ENCODE data around the gene TLNRD1. TPM values are rescaled to one million over a fixed set of nuclear protein-coding genes. Genes with fewer than 3 reads are reported as not detected.
A peak's percentile ranks its signal among the peaks of the same experiment; 100 is the strongest.

Gene TLNRD1
- total RNA-seq, 1 experiment from 2014 or later = 19.3 TPM

DNA sequence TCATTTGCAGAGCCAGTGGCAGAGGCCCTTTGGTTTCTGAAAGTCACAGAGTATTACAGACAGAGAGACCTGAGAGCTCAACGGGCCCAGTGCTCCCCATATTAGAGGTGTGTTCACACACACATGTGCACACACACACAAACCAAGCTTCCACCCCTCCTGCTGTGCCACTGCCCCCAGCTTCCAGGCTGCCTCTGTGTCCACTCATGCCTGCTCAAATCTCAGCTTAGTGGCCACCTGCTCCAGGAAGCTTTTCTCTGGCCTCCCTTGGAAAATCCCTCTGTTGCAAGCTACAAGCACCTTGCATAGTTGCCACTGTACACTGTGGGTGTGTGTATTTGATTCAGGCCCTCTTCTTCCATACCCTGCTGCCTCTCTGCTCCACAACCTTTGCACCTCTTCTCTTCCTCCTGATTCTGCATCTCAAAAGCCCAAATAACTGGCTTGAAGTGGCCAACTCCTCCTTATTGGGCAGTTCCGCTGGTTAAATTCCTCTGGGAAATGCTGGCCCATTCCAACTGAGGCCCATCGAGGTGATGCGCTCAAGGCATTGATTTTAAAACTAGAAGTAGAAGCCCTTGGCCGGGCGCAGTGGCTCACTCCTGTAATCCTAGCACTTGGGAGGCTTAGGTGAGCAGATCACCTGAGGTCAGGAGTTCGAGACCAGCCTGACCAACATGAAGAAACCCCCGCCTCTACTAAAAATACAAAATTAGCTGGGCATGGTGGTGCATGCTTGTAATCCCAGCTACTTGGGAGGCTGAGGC lies 34.1 kb upstream of the TLNRD1 start:
- WGBS (ENCODE audit: extremely low coverage, insufficient read length, low lambda C conversion rate) = no CpG with 5 or more reads among the region's 8 CpGs

More for the DNA sequence above, 34.1 kb upstream of the TLNRD1 start:
- H3K27ac ChIP-seq (ENCODE audit: insufficient read length, low read depth, low read length) = no peak overlapping the region
- H4K8ac ChIP-seq (replicated peaks; ENCODE audit: insufficient read length, low read depth, low read length) = no peak overlapping the region
- Mint-ChIP-seq H3K27me3 (ENCODE audit: low read depth) (no peaks in the 10 kb centered on the region; the same call in 1 of the 2 replicates), H3K4me1 (peaks cover 42 to 46% of the 10 kb centered on the region in 2 experiments), H3K27ac (peak overlapping the region; percentile 44 to 80 (median 76)), H3K9me3 (peaks cover 10 to 16% of the 10 kb centered on the region in 2 experiments), H3K36me3 (ENCODE audit: insufficient read depth in 1 of 3, low read depth in 3 of 3) (peaks cover 21 to 35% (median 33%) of the 10 kb centered on the region in 3 experiments), H3K4me3 (no peak overlapping the region)
- H3K79me2 ChIP-seq (ENCODE audit: insufficient read depth, low read length) = no peaks in the 10 kb centered on the region
- no peak overlapping the region for H3K9ac ChIP-seq (ENCODE audit: extremely low read depth, insufficient read length, low read length)
- H2BK15ac ChIP-seq (ENCODE audit: low read depth, low read length) = no peak overlapping the region
- peaks cover 15% of the 10 kb centered on the region for H3K4me1 ChIP-seq (ENCODE audit: insufficient read depth, low read length)
- no peak overlapping the region for H2BK5ac ChIP-seq (ENCODE audit: insufficient read length, low read length)
- H4K20me1 ChIP-seq (ENCODE audit: control insufficient read depth, insufficient read depth, insufficient read length) = no peaks in the 10 kb centered on the region
- H3K23me2 ChIP-seq (ENCODE audit: insufficient read length, low read depth, low read length, poor library complexity, severe bottlenecking) = no peaks in the 10 kb centered on the region
- H2BK20ac ChIP-seq (ENCODE audit: low read depth, low read length, poor library complexity, severe bottlenecking) = no peak overlapping the region
- no peaks in the 10 kb centered on the region for H3K27me3 ChIP-seq (ENCODE audit: insufficient read depth, low read length)
- H2BK120ac ChIP-seq (ENCODE audit: low read depth, low read length, poor library complexity, severe bottlenecking) = no peak overlapping the region
- no peak overlapping the region for H2AFZ ChIP-seq (ENCODE audit: low read length)
- H3K4me2 ChIP-seq (ENCODE audit: insufficient read depth, insufficient read length, low read length) = no peak overlapping the region
- H3K56ac ChIP-seq (ENCODE audit: insufficient read length, low read depth, low read length) = no peak overlapping the region
- no peaks in the 10 kb centered on the region for H3K79me1 ChIP-seq (ENCODE audit: insufficient read depth, low read depth, low read length, poor library complexity, severe bottlenecking)
- no peak overlapping the region for H2AK5ac ChIP-seq (ENCODE audit: insufficient read length, low read length)
- no peak overlapping the region for H4K5ac ChIP-seq (ENCODE audit: insufficient read length, low read depth, low read length)
- TF ChIP-seq, protein P1, sequence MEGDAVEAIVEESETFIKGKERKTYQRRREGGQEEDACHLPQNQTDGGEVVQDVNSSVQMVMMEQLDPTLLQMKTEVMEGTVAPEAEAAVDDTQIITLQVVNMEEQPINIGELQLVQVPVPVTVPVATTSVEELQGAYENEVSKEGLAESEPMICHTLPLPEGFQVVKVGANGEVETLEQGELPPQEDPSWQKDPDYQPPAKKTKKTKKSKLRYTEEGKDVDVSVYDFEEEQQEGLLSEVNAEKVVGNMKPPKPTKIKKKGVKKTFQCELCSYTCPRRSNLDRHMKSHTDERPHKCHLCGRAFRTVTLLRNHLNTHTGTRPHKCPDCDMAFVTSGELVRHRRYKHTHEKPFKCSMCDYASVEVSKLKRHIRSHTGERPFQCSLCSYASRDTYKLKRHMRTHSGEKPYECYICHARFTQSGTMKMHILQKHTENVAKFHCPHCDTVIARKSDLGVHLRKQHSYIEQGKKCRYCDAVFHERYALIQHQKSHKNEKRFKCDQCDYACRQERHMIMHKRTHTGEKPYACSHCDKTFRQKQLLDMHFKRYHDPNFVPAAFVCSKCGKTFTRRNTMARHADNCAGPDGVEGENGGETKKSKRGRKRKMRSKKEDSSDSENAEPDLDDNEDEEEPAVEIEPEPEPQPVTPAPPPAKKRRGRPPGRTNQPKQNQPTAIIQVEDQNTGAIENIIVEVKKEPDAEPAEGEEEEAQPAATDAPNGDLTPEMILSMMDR (conservative IDR thresholded peaks at IDR 0.05) = no peak
- no peak overlapping the region for H3T11ph ChIP-seq (ENCODE audit: low read length)
- no peak overlapping the region for H3K14ac ChIP-seq (ENCODE audit: insufficient read depth, low read length)
- H4K91ac ChIP-seq (ENCODE audit: insufficient read length, low read depth, low read length) = no peak overlapping the region
- no peak overlapping the region for H3K18ac ChIP-seq (ENCODE audit: insufficient read length, low read depth, low read length)
- H2BK12ac ChIP-seq (ENCODE audit: insufficient read length, low read depth, low read length) = peak overlapping the region; percentile 12
- no peak for DNase-seq
- no peaks in the 10 kb centered on the region for H3K9me3 ChIP-seq (ENCODE audit: control insufficient read depth, low read depth, low read length)
- no peak overlapping the region for H3K23ac ChIP-seq (ENCODE audit: insufficient read length, low read depth, low read length)
- H3K4ac ChIP-seq (ENCODE audit: low read depth, low read length) = no peak overlapping the region
